GM13976 (cell line): Measurements from ENCODE around the gene CEP85.
A peak's percentile ranks its signal among the peaks of the same experiment; 100 is the strongest.

Experiments used
- DNase-seq: peaks from one replicate; pipeline ENCODE4 v3.0.0; 2012; ENCODE audit warnings: low spot score
- in situ Hi-C: fragments of 300-500 bp; cut with MboI; formaldehyde crosslinking; loops from one replicate; pipeline ENCODE4 v1.12.0; 2022; ENCODE audit warnings: low sequenced_read_pairs, mixed read lengths, inconsistent platforms; ENCODE audit not compliant: unreplicated experiment
- TF ChIP-seq, protein P1 (sequence below): IDR thresholded peaks from 2 replicates; pipeline ENCODE4 v1.5.1; 2012; ENCODE audit warnings: borderline replicate concordance, mild to moderate bottlenecking; ENCODE audit not compliant: insufficient read depth; ENCODE audit errors: extremely low read depth, missing control alignments, control extremely low read depth

Gene CEP85

GRCh38 chr1:26190373-26190987 lies 43.5 kb upstream of the CEP85 start, which contains the start of gene CATSPER4:
Gene CATSPER4 (plus strand): TSS chr1:26190602. CDS start chr1:26190628, 26 bp downstream.
- in situ Hi-C loops: no loop called here
- no peak for DNase-seq
- TF ChIP-seq, protein P1, sequence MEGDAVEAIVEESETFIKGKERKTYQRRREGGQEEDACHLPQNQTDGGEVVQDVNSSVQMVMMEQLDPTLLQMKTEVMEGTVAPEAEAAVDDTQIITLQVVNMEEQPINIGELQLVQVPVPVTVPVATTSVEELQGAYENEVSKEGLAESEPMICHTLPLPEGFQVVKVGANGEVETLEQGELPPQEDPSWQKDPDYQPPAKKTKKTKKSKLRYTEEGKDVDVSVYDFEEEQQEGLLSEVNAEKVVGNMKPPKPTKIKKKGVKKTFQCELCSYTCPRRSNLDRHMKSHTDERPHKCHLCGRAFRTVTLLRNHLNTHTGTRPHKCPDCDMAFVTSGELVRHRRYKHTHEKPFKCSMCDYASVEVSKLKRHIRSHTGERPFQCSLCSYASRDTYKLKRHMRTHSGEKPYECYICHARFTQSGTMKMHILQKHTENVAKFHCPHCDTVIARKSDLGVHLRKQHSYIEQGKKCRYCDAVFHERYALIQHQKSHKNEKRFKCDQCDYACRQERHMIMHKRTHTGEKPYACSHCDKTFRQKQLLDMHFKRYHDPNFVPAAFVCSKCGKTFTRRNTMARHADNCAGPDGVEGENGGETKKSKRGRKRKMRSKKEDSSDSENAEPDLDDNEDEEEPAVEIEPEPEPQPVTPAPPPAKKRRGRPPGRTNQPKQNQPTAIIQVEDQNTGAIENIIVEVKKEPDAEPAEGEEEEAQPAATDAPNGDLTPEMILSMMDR: no peak

DNA sequence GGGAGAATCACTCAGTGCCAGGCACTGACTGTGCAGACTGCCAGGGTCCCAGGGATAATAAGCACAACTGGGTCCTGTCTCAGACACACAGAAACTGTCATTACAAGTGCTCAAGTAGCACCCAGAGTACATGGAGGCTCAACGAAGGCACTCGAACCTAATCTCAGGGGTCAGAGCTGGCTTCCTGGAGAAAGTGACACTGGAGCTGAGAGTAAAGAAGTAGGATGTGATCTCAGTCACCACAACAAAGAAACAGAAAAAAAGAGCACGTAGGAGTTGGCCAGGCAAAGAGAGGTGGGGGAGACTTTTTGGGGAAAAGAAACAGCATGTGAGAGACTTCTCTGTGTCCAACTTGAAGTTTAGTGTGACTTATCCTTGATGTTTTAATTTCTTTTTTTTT lies 42.3 kb upstream of the CEP85 start:
- DNase-seq: peak; percentile 76
- in situ Hi-C loops: no loop called here
- TF ChIP-seq, protein P1: no peak

GRCh38 chr1:26195805-26196204 lies 38.2 kb upstream of the CEP85 start:
- TF ChIP-seq, protein P1: no peak
- in situ Hi-C loops: no loop called here

DNA sequence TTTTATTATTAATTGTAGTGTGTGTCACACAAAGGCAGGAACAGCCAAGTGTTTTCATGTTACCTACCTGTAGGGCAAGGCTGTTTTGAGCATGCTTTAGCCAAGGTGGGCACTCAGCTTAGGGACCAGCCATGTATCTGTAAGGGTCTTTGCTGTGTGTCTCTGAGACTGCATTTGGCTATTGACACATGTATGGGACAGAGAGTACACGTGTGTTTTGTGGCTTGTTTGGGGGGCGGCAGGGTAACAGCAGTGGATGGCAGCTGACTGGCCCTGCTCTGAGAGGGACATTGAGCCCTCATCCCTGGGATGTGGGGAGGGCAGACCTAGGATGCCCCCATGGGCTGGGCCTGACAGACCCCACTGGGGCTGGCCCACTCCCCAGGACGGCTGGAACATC lies 36.7 kb upstream of the CEP85 start:
- no peak for DNase-seq
- in situ Hi-C loops: no loop called here
- TF ChIP-seq, protein P1: no peak

More at GRCh38 chr1:26195805-26196204, 38.2 kb upstream of the CEP85 start:
- no peak for DNase-seq

DNA sequence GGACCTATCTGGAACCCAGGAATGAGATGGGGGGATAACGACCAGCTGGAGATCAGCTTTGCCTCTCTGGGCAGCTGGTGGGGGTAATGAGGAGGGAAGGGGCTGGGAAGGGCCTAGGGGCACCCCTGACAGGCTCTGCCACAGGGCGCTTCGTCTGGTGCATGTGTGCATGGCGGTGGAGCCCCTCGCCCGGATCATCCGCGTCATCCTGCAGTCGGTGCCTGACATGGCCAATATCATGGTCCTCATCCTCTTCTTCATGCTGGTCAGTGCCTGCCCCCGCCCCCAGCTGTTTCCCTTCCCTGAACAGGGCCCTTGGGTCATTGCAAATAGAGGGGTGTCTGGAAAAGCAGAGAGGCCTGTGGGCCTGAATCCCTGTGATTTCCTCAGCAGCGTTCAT lies 36.2 kb upstream of the CEP85 start:
- in situ Hi-C loops: no loop called here
- DNase-seq: no peak
- TF ChIP-seq, protein P1: no peak

GRCh38 chr1:26200413-26200812 lies 33.6 kb upstream of the CEP85 start:
- in situ Hi-C loops: no loop called here
- TF ChIP-seq, protein P1: no peak
- no peak for DNase-seq
